ENCODE measurements around the gene ADCY4. TPM values are rescaled to one million over a fixed set of nuclear protein-coding genes. Genes with fewer than 3 reads are reported as not detected.

Gene ADCY4
- total and polyA plus RNA-seq, 4 donors: 22.6 to 42.8 (median 36.0) TPM

- H3K9me3 ChIP-seq (ENCODE audit: control insufficient read depth in 4 of 4, insufficient read depth in 3 of 4, low read length in 3 of 4): no peaks in the 10 kb centered on the region
- TF ChIP-seq, protein P1, sequence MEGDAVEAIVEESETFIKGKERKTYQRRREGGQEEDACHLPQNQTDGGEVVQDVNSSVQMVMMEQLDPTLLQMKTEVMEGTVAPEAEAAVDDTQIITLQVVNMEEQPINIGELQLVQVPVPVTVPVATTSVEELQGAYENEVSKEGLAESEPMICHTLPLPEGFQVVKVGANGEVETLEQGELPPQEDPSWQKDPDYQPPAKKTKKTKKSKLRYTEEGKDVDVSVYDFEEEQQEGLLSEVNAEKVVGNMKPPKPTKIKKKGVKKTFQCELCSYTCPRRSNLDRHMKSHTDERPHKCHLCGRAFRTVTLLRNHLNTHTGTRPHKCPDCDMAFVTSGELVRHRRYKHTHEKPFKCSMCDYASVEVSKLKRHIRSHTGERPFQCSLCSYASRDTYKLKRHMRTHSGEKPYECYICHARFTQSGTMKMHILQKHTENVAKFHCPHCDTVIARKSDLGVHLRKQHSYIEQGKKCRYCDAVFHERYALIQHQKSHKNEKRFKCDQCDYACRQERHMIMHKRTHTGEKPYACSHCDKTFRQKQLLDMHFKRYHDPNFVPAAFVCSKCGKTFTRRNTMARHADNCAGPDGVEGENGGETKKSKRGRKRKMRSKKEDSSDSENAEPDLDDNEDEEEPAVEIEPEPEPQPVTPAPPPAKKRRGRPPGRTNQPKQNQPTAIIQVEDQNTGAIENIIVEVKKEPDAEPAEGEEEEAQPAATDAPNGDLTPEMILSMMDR (IDR thresholded peaks at IDR 0.05; ENCODE audit: control extremely low read depth, extremely low read depth): no peak
- peak overlapping the region in 1 of 2 donors; percentile 92 for H3K27ac ChIP-seq (ENCODE audit: low read depth in 1 of 2, low read length in 1 of 2)
- H3K36me3 ChIP-seq (ENCODE audit: control insufficient read depth in 4 of 4, insufficient read depth in 4 of 4, low read length in 4 of 4): peaks cover 0 to 9% (median 5%) of the 10 kb centered on the region in 4 donors
- no peak overlapping the region for H3K4me3 ChIP-seq
- 60 to 77% methylated on average over 1 of the region's 1 CpG for WGBS, 2 donors
- H3K4me1 ChIP-seq (ENCODE audit: control insufficient read depth in 5 of 5, insufficient read depth in 5 of 5, low read length in 5 of 5): peaks cover 9 to 55% (median 11%) of the 10 kb centered on the region in 5 donors
- DNase-seq: no peak
- ATAC-seq (ENCODE audit: insufficient read depth, low FRiP score): no peak
- H3K9ac ChIP-seq (ENCODE audit: insufficient read depth in 1 of 2, low read length in 2 of 2): peak overlapping the region in 1 of 2 donors; percentile 44
- peaks cover 0 to 11% (median 6%) of the 10 kb centered on the region in 3 donors for H3K27me3 ChIP-seq (ENCODE audit: control insufficient read depth in 3 of 3, insufficient read depth in 3 of 3, low read length in 2 of 3)
Observed at GRCh38 chr14:24311837-24312615, 22.8 kb downstream of the ADCY4 start.

DNA sequence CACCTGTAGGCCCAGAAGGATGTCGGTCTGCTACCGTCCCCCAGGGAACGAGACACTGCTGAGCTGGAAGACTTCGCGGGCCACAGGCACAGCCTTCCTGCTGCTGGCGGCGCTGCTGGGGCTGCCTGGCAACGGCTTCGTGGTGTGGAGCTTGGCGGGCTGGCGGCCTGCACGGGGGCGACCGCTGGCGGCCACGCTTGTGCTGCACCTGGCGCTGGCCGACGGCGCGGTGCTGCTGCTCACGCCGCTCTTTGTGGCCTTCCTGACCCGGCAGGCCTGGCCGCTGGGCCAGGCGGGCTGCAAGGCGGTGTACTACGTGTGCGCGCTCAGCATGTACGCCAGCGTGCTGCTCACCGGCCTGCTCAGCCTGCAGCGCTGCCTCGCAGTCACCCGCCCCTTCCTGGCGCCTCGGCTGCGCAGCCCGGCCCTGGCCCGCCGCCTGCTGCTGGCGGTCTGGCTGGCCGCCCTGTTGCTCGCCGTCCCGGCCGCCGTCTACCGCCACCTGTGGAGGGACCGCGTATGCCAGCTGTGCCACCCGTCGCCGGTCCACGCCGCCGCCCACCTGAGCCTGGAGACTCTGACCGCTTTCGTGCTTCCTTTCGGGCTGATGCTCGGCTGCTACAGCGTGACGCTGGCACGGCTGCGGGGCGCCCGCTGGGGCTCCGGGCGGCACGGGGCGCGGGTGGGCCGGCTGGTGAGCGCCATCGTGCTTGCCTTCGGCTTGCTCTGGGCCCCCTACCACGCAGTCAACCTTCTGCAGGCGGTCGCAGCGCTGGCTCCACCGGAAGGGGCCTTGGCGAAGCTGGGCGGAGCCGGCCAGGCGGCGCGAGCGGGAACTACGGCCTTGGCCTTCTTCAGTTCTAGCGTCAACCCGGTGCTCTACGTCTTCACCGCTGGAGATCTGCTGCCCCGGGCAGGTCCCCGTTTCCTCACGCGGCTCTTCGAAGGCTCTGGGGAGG, 23.9 kb downstream of the ADCY4 start, which contains the start of gene LTB4R:
Gene LTB4R, plus strand, starts transcription at position 857 of the 959 bp plus-strand sequence. CDS start 4,150 bp downstream, outside the sequence.
- Histone ChIP-seq H3K27ac (ENCODE audit: low read depth in 1 of 2, low read length in 1 of 2) (peak within 1 kb of the TSS; percentile 55 to 92), H3K9ac (ENCODE audit: insufficient read depth in 1 of 2, low read length in 2 of 2) (peak within 1 kb of the TSS in 1 of 2 donors; percentile 44), H3K4me3 (peak within 1 kb of the TSS; percentile 42), H3K9me3 (ENCODE audit: control insufficient read depth in 4 of 4, insufficient read depth in 3 of 4, low read length in 3 of 4) (no peaks in the 10 kb centered on the region), H3K4me1 (ENCODE audit: control insufficient read depth in 5 of 5, insufficient read depth in 5 of 5, low read length in 5 of 5) (peaks cover 4 to 45% (median 9%) of the 10 kb centered on the region in 5 donors), H3K27me3 (ENCODE audit: control insufficient read depth in 3 of 3, insufficient read depth in 3 of 3, low read length in 2 of 3) (peaks cover 0 to 4% (median 0%) of the 10 kb centered on the region in 3 donors), H3K36me3 (ENCODE audit: control insufficient read depth in 4 of 4, insufficient read depth in 4 of 4, low read length in 4 of 4) (peaks cover 2 to 17% (median 12%) of the 10 kb centered on the region in 4 donors)
- TF ChIP-seq, protein P1 (IDR thresholded peaks at IDR 0.05; ENCODE audit: control extremely low read depth, extremely low read depth): no peak
- DNase-seq (peak; percentile 79 to 88 (median 85)), ATAC-seq (ENCODE audit: insufficient read depth, low FRiP score) (peak; percentile 79)
- 5 to 8% methylated on average over 91 to 99 of the region's 99 CpGs for WGBS, 2 donors

GRCh38 chr14:24310265-24310645, 24.6 kb downstream of the ADCY4 start:
- Histone ChIP-seq H3K36me3 (ENCODE audit: control insufficient read depth in 4 of 4, insufficient read depth in 4 of 4, low read length in 4 of 4) (peaks cover 2 to 21% (median 17%) of the 10 kb centered on the region in 4 donors), H3K4me1 (ENCODE audit: control insufficient read depth in 5 of 5, insufficient read depth in 5 of 5, low read length in 5 of 5) (peaks cover 4 to 39% (median 9%) of the 10 kb centered on the region in 5 donors), H3K4me3 (peak overlapping the region; percentile 42), H3K27me3 (ENCODE audit: control insufficient read depth in 3 of 3, insufficient read depth in 3 of 3, low read length in 2 of 3) (no peaks in the 10 kb centered on the region), H3K9me3 (ENCODE audit: control insufficient read depth in 4 of 4, insufficient read depth in 3 of 4, low read length in 3 of 4) (no peaks in the 10 kb centered on the region), H3K27ac (ENCODE audit: low read depth in 1 of 2, low read length in 1 of 2) (peak overlapping the region in 1 of 2 donors; percentile 92), H3K9ac (ENCODE audit: insufficient read depth in 1 of 2, low read length in 2 of 2) (no peak overlapping the region)
- DNase-seq (peak in 2 of 3 donors; percentile 39 to 41), ATAC-seq (ENCODE audit: insufficient read depth, low FRiP score) (no peak)
- WGBS, 2 donors: 17 to 25% methylated on average over 5 of the region's 5 CpGs
- TF ChIP-seq, protein P1 (IDR thresholded peaks at IDR 0.05; ENCODE audit: control extremely low read depth, extremely low read depth): no peak
